ENCODE measurements around the gene MPEG1. TPM values are rescaled to one million over a fixed set of nuclear protein-coding genes. Genes with fewer than 3 reads are reported as not detected.

MPEG1 gene
- total RNA-seq, 1 experiment from 2014 or later = 0.08 TPM

Other genes starting within 250 kb of the MPEG1 start
- gene GLYATL1B, start 126.6 kb downstream of the MPEG1 start, total RNA-seq (2021; ENCODE audit: unreplicated experiment) = not detected
- gene FAM111B, start 105.7 kb downstream of the MPEG1 start, total RNA-seq (2021; ENCODE audit: unreplicated experiment) = 23.6 TPM
- gene FAM111A, start 70.1 kb downstream of the MPEG1 start, total RNA-seq (2021; ENCODE audit: unreplicated experiment) = 37.9 TPM
- 0.21 TPM for gene DTX4, start 40.8 kb downstream of the MPEG1 start, total RNA-seq (2021; ENCODE audit: unreplicated experiment)
- not detected for gene OR5AN1, start 146.0 kb upstream of the MPEG1 start, total RNA-seq (2021; ENCODE audit: unreplicated experiment)
- not detected for gene OR5A2, start 213.5 kb upstream of the MPEG1 start, total RNA-seq (2021; ENCODE audit: unreplicated experiment)
- gene OR5A1, start 223.5 kb upstream of the MPEG1 start, total RNA-seq (2021; ENCODE audit: unreplicated experiment) = not detected
- gene OR4D6, start 244.0 kb upstream of the MPEG1 start, total RNA-seq (2021; ENCODE audit: unreplicated experiment) = not detected

All from Panc1 (cell line).